CD1c-positive myeloid dendritic cell (primary cell): ENCODE measurements around the gene CDPF1.

Experiments used
- DNase-seq: peaks from one replicate; pipeline ENCODE4 v3.0.0-alpha.2; 2016; ENCODE audit errors: extremely low spot score

The CDPF1 gene, protein sequence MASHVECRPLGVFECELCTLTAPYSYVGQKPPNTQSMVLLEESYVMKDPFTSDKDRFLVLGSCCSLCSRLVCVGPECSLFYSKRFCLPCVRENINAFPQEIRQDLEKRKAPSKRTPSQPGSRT

DNA sequence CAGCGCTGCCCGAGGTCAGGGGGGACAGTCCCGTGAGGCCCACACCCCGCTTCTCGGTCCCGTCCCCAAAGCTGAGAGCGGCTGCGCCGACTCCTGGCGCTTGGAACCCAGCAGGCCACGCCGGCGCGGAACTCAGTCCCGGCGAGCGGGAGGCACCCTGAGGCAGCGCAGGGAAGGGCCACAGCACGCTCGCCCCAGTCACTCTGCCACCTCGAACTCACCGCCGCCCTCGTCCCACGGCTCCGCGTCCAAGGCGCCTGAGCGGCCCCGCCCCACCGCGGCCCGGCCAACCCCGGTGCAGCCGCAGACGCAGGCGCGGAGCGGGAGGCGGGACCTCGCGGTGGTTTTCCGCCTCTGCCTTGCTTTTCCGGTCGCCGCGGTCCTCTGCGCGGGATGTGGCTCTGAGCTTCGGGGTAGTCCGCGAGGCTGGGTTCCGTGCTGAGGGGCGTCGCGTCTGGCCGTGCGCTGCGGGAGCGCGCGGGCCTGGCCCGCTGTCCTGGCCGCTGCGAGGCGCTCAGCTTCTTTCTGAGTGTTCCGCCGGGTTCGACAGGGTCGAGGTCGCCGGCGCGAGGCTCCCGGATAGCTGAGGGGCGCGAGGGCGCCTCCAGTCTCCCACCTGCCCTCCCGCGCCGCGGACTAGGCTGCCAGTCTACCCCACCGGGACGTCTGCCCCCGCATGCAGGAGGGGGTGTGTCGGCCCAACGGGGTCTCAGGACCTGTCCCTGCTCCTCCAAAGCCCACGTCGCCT lies at the start of gene CDPF1:
CDPF1 (minus strand) TSS at position 259 of the 748 bp plus-strand sequence. CDS start 2,009 bp downstream, outside the sequence.
- peak; percentile 97 for DNase-seq

DNA sequence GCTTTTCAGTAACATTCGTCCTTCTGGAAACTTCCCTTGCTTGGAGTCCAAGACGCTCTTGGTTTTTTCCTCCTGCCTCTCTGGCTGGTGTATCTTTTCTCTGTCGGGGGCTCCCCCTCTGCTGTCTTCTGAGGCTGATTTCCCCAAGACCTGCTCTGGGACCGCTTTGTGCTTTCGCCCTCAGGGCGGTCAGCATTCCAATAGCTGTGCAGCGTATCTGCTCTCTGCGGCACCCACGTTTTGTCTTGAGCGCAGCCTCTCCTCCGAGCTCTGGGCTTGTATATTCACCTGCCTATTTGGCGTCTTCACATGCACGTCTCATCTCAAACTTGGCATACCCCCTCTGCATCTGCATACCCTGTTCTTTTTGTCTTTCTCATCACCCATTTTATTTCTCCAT lies 49.0 kb upstream of the CDPF1 start:
- no peak for DNase-seq

GRCh38 chr22:46297151-46297812 lies 47.2 kb upstream of the CDPF1 start:
- DNase-seq = peak; percentile 5

- DNase-seq = peak; percentile 99
Observed at GRCh38 chr22:46296257-46297150, 46.4 kb upstream of the CDPF1 start, which contains the start of gene GTSE1. TSS of gene GTSE1 (plus strand) at chr22:46296870. CDS start at chr22:46297401, 531 bp downstream.

DNA sequence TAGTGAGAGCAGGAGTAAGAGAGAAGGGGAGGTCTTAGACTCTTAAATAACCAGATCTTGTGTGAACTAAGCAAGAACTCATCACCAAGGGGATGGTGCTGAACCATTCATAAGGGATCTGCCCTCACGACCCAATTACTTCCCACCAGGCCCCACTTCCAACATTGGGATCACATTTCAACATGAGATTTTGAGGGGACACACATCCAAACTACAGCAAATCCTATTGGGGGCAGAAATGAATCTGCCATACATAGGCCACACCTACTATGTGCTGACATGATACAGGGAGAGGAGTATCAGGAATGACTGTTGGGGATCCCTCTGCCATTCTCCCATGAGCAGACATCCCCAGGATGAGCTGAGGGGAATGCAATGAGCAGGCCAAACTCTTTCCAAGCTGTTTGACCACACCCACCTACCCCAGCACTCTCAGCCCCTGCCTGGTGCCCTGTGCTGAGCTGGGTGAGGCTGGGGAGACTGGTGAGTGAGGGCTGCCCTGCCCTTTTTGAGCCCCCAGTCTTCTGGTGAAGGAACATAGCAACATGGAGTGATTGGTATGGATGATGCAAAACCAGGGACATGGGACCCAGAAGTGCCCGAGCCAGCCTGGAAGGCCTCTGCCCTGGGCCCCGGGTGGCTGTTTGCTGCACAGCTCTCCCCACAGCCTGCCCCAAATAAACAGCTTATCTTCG lies 45.3 kb upstream of the CDPF1 start:
- no peak for DNase-seq

DNA sequence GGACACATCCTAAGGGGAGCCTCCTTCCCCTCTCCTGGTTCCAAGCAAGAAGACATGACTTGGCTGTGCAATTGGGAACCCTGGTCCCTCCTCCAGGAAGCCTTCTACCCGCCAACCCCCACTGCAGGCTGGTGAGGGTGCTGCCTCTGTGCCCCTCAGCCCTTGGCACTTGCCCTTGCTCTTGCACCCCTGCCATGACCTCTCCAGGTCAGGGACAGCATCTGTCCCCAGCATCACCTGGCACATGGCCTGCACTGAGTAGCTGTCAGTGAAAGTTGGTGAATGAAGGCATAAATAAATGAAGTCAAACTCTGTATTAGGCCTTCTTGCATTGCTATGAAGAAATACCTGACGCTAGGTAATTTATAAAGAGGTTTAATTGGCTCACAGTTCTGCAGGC lies 44.7 kb upstream of the CDPF1 start:
- no peak for DNase-seq

DNA sequence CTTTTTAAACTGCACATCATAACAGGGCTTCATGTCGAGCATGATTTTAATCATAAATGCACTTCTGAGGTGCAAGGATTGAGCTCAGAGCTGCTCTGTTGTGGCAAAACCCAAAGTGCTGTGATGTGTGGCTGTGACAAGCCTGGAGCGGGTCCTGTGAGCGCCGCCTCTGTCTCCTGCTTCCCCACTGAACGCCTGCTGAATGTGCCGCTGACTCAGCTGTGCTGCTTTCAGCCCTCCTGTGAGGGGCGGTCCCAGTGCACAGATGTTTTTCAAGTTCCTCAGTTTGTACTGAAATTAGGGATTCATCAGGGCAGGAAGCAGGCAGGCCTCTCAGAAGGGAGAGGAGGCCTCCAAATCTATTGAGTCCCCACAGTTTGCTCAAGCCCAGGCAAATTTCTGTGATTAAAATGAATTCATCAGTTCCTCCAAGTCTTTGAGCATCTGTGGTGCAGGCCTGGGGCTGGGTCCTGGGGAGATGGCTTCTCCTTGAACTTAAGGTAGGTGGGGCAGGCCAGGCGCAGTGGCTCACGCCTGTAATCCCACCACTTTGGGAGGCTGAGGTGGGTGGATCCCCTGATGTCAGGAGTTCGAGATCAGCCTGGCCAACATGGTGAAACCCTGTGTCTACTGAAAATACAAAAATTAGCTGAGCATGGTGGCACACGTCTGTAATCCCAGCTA lies 43.6 kb upstream of the CDPF1 start:
- peak; percentile 71 for DNase-seq

DNA sequence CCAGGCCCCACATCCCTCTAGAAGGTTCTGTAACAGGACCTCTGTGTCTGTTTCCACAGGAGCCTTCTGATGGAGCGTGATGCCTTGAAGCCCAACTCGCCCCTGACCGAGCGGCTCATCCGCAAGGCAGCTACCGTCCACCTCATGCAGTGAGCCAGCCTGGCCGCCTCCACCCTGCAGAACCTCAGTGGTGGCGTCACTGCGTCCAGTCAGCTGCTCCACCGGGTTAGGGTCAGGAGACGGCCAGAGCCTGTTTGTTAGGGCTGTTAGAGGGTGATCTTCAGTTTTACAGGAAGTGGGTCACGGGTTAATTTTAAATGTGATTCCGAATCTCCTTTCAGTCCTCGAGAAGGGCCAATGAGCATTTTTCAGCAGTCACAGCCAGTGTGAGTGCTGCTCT lies 42.6 kb upstream of the CDPF1 start:
- DNase-seq = peak; percentile 36

- no peak for DNase-seq
Observed at GRCh38 chr22:46292173-46292572, 42.1 kb upstream of the CDPF1 start.

GRCh38 chr22:46290843-46291785 lies 41.0 kb upstream of the CDPF1 start:
- no peak for DNase-seq

DNA sequence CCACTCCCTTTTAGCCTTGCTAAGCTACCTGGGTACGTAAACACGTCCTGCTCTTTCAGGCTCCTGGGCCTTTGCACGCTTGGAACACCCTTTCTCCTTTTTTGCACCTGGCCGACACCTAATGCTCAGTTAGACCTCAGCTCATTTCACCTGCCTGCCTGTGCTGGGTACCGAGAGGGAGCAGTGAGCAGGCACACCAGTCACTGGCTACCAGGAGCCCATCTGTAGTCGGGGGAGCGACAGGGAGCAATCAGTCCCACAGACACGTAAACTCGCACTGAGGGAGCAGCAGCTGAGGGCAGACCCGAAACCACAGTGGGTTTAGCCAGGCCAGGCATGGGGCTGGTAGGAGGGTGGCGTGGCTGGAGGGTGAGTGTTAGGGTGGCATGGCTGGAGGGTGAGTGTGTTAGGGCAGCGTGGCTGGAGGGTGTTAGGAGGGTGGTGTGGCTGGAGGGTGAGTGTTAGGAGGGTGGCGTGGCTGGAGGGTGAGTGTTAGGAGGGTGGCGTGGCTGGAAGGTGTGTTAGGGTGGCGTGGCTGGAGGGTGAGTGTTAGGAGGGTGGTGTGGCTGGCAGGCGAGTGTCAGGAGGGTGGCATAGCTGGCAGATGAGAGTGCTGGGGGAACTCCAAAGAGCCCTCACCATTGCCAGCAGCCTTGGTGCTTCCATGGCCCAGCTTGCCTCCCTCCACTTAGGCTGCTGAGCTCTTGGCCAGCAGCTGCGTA lies 40.2 kb upstream of the CDPF1 start:
- DNase-seq = no peak

- DNase-seq = no peak
Observed at GRCh38 chr22:46289244-46289891, 39.3 kb upstream of the CDPF1 start.

- no peak for DNase-seq
Observed at GRCh38 chr22:46288846-46289243, 38.8 kb upstream of the CDPF1 start.

- peak; percentile 4 for DNase-seq
Observed at GRCh38 chr22:46287873-46288751, 38.0 kb upstream of the CDPF1 start.

GRCh38 chr22:46286941-46287872 lies 37.1 kb upstream of the CDPF1 start:
- DNase-seq = no peak

DNA sequence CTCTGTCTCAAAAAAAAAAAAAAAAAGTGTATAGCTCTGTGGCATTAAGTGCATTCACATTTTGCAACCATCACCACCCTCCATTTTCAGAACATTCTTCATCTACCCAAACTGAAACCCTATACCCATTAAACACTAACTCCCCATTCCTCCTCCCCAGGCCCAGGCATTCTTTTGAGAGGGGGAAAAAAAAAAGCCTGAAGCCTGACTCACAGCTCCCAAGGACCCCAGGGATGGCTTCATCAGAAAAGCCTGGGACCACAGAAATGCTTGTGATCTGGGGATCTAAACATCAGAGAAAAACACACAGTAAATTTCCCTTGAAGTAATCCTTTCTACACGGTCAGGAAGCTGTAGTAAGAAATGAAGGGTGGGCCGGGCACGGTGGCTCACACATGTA lies 35.9 kb upstream of the CDPF1 start:
- no peak for DNase-seq
